ENCODE results near the gene XRCC4.

DNA sequence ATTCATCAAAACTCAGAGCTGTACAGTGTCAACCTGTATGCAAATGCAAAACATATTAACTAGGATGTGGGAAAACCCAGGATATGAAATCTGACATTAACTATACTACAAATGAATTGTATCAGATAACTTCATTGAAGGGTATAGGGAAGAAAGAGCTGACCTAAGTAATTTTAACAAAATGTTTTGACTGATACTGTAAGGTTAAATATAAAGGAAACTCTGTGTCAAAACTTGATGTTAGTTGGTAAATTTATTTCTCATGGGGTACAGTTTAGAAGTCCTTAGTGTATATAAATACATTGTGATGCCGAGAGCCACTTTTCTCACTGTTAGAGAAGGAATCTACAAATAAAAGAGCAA lies 316.1 kb downstream of the XRCC4 start:
- TF ChIP-seq, protein P1, sequence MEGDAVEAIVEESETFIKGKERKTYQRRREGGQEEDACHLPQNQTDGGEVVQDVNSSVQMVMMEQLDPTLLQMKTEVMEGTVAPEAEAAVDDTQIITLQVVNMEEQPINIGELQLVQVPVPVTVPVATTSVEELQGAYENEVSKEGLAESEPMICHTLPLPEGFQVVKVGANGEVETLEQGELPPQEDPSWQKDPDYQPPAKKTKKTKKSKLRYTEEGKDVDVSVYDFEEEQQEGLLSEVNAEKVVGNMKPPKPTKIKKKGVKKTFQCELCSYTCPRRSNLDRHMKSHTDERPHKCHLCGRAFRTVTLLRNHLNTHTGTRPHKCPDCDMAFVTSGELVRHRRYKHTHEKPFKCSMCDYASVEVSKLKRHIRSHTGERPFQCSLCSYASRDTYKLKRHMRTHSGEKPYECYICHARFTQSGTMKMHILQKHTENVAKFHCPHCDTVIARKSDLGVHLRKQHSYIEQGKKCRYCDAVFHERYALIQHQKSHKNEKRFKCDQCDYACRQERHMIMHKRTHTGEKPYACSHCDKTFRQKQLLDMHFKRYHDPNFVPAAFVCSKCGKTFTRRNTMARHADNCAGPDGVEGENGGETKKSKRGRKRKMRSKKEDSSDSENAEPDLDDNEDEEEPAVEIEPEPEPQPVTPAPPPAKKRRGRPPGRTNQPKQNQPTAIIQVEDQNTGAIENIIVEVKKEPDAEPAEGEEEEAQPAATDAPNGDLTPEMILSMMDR (conservative IDR thresholded peaks at IDR 0.05), result no peak
- TF ChIP-seq ZFX (IDR thresholded peaks at IDR 0.05), result no peak
